Ovary (tissue), 3 donors: ENCODE data around the gene SND1.

ENCODE experiments used
- CTCF ChIP-seq, 3 donors: fragments of 450-650 bp in 2 of 3; fragments of 200-600 bp in 1 of 3; IDR thresholded peaks; one replicate each; pipeline versions ENCODE4 v1.5.1 to v1.8.0; 2016 to 2022; ENCODE audit warnings: antibody characterized with exemption in 3 of 3, mild to moderate bottlenecking in 1 of 3
- EP300 ChIP-seq: sonication (generic); formaldehyde crosslinking; IDR thresholded peaks from one replicate; pipeline ENCODE4 v1.6.1; 2017; ENCODE audit warnings: antibody characterized with exemption
- POLR2A ChIP-seq: fragments of 450-650 bp; IDR thresholded peaks from one replicate; pipeline ENCODE4 v1.6.1; 2017; ENCODE audit warnings: antibody characterized with exemption, mild to moderate bottlenecking, moderate library complexity
- donor health status: DM: no; HTN: no; CAD: no.

DNA sequence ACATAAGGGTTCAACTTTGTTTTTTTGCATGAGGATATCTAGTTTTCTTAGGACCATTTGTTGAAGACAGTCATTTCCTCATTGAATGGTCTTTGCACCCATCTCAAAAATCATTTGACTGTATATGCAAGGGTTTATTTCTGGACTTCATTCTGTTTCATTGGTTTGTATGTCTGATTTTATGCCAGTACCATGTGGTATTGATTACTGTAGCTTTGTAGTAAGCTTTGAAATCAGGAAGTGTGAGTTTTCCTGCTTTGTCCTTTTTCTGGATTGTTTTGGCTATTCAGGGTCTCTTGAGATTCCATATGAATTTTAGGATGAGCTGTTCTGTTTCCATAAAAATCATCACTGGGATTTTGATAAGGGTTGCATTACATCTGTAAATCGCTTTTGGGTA is 63.9 kb downstream of the SND1 start:
- TF ChIP-seq CTCF (IDR thresholded peaks at IDR 0.05) (no peak), POLR2A (no peak), EP300 (no peak)
